Activated naive CD4-positive, alpha-beta T cell treated with Interleukin-2 at 50 U/mL for 16 hours (primary cell): ENCODE measurements around the gene CRMP1.

Source experiments
- DNase-seq: peaks from one replicate; pipeline ENCODE4 v3.0.0-alpha.2; 2020

Gene CRMP1

DNA sequence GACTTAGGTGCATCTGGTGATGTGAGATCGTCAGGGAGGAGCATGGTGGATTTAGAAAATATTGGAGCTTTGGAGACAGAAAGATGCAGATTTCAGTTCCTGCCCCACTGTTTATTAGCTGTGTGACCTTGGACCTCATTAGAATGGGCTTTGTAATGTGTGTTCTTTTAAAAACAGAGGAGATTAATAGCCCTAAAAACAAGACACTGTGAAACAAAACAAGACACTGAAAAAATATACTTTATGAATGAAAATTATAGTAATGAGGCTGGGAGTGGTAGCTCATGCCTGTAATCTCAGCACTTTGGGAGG lies 102.4 kb downstream of the CRMP1 start:
- no peak for DNase-seq

DNA sequence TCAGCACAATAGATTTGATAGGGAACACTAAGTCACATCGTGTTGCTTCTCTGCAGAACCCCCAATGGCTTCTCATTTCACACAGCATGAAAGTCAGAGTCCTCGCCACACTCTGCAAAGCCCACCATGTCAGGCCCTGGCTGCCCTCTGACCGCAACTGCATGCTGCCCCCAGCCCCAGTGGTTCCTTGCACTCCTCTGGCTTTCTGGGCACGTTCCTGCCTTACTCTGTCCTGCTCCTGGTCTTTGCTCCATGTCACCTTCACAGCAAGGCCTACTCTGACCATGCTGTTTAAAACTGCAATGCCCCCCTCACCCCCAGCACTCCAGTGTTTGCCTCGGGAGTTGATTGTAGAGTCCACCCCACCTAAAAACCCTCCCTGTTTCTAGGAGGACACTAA lies 103.7 kb downstream of the CRMP1 start:
- no peak for DNase-seq

DNA sequence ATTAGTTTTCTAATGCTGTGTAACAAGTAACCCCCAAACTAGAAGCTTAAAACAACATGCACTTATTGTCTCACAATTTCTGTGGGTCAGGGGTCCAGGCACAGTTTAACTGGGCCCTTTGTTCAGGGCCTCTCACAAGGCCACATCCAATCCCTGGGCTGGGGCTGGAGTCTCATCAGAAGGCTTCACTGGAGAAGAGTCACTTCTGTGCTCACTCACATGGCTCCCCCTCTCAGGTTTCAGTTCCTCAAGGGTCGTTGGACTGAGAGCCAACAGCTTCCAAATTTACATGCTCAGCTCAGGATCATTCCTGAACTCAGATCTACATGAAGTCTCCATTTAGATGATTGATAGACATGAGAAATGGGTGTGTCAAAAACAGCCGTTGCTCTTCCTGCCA lies 104.7 kb downstream of the CRMP1 start:
- no peak for DNase-seq

DNA sequence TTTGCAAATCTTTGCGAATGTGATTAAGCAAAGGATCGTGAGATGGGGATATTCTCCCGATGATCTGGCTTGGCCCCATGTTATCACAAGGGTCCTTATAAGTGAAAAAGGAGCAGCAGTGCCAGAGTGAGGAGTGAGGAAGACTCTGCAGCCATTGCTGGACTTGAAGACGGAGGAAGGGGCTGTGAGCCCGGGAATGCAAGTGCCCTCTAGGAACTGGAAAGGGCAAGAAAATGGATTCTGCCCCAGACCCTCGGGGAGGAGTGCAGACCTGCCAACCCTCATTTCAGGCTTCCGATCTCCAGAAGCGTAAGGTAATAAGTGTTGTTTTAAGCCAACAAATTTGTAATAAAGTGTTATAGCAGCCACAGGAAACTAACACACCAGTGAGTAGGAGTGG lies 105.6 kb downstream of the CRMP1 start:
- no peak for DNase-seq

DNA sequence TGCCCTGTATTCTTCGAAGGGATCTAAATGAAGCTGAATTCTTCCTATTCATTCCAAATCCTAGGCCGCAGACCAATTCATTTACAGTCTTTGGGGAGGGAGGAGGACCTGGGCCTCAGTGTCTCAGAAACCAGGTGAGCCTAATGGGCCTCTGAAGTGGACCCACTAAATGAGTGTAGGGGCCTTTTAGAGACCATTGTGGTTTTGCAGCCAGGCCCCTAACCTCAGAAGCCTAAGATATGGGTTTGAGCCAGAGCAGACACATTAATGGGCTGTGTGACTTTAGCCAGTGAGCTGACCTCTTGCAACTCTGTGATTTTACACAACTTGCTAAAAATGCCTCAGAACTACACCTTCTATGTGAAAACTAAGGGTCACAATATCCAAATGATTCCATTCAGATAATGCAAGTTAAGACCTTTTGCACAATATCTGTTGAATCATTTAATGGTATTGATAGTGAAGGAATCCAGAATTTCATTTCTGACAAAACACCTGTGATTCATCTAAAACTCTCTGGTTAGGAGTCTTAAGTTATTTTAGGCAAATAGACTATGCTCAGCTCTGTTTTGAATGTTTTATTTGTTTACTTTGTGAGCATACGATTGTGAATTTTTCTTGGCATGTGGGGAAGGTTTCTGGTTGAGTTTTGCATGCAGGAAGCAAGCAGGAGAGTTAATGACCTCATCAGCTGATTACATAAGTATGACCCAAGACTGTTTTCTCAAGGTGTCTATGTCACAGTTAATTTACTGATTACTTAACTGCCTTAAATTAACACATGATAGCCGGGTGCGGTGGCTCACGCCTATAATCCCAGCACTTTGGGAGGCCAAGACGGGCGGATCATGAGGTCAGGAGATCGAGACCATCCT lies 106.8 kb downstream of the CRMP1 start:
- no peak for DNase-seq

DNA sequence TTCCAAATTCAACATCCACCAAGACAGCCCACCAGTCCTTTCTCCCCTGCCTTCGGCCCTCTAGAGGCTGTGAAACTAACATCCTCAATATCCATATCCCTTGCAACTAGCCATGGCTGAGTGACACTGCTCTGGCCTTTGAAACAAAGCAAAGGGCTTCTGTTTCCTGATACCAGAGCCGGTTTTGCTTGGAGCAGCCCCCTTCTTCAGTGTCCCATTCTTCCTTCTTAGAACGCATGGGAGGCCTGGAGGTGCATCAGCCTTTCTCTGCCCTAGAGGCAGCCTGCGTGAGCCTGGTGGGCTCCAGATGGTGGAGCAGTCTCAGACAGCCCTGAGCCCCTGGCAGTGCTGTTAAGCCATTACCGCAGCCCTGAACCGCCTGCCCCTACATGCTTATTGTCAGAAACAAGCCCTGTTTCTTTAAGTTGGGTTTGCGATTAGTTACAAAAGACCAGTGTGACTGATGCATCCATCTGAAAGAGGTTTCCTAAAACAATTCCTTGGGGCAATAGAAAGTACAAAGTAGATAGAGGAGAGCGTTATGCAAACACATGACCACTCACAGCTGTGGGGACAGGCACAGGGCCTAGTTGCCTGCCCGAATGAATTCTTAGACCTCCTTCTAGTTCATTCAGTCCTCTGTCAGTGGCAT lies 107.8 kb downstream of the CRMP1 start:
- DNase-seq, result no peak

DNA sequence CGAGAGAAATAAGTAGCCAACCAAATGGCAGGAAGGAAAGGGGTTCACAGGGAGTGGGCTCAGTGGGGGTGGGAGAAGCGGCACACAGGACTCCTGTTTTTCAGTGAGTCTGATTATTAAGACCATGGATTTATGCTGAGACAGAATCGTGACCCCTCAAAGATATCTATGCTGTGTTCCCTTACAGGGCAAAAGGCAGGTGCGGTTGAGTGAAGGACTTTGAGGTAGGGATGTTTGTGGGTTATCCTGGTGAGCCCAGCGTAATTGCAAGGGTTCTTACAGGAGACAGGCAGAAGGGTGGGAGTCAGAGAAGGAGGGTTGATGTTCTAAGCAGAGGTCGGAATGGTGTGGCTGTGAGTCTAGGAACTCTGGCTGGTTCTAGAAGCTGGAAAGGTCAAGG lies 108.9 kb downstream of the CRMP1 start:
- no peak for DNase-seq

DNA sequence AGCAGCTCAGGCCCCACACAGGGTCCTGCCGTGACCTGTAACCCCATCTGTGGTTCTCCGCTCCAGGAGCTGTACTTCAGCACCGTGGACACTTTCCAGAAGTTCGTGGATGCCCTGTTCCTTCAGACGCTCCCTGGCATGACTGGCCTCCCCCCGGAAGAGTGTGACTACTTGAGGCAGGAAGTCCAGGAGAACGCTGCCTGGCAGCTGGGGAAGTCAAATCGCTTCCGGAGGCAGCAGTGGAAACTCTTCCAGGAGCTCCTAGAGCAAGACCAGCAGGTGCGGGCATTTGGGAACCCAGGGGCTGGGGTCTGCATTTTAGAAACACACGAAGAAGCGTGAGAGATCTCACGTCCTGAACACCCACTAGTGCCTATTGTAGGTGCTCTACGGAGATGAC lies 109.4 kb downstream of the CRMP1 start:
- no peak for DNase-seq

DNA sequence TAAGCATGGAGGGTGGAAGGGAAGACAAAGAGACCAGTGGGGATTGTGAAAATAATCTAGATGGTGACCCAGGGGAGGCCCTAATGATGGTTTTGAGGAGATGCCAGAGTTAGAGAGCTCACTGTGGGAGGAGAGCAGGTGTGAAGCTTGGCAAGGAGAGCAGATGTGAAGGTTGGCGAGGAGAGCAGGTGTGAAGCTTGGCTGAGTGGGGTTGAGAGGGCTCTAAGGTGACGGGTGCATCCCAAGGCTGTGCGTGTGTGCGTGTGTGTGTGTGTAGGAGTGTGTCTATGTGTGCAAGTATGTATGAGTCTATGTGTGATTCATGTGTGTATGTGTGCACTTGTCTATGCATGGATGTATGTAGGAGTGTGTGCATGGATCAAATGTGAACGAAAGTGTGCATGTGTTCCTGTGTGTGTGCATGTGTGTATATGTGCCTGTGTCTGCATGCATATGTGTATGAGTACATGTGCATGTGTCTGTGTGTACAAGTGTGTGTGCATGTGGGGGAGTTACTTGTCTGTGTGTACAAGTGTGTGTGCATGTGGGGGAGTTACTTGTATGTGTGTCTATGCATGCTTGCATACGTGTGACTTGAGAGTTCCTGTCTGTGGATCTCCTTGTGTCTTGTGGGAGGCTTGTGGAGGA lies 109.9 kb downstream of the CRMP1 start:
- DNase-seq, result no peak

DNA sequence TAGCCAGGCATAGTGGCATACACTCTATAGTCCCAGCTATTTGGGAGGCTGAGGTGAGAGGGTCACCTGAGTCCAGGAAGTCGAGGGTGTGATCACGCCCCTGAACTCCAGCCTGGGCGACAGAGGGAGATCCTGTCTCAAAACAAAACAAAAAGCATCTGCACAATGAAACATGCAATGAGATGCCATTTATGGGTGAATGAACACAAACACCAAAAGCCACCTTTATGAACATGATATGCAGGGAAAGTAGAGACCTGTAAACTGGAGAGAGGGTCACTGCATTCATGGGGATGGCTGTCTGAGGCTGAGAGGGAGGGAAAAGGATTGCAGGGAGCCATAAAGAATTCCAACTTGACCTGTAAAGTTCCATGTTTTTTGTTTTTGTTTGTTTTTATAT lies 111.2 kb downstream of the CRMP1 start:
- DNase-seq, result no peak

DNA sequence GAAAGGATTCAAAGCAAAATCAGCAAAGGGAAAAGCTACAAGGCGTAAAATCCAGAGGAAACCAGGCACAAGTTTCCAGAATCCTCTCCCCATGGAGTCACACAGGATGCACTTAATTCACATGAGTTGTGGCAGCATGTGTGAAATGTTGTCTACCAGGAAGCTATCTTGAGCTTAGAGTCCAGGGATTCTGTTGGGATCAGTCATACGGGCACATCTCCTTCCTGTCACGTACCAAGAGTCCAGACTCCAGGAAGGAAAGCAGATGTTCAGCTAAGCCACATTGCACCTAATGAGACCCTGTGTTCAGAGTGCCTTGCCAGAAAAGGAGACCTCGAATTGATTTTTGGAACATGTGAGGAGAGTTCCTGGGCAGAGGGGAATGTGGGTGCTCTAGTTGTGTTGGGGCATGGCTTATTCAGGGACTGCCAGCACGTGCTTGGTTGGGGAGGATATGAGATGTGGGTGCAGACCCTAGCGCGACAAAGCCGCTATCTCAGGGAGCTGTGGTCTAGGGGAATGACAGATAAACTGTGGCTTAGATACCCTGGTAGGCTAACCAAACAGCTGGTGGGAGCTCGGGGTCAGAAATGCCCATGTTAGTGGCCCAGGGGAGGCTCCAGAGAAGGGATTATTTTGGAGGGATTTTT lies 111.9 kb downstream of the CRMP1 start:
- no peak for DNase-seq

DNA sequence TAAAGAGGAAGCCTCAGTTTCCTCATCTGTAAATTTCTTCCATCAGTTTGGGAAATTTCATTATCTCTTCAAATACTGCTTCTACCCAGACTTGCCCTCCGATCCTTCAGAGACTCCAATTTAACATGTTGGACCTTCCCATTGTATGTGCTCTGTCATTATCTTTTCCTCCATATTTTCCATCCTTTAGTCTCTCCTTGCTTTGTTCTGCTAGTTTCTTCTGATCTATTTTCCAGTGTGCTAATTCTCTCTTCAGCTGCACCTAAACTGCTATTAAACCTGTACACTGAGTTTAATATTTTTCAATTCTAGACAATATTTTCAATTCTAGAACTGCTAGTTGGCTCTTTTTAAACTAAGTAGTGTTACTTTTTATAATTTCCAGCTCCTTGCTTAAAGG lies 116.4 kb downstream of the CRMP1 start:
- DNase-seq, result no peak

DNA sequence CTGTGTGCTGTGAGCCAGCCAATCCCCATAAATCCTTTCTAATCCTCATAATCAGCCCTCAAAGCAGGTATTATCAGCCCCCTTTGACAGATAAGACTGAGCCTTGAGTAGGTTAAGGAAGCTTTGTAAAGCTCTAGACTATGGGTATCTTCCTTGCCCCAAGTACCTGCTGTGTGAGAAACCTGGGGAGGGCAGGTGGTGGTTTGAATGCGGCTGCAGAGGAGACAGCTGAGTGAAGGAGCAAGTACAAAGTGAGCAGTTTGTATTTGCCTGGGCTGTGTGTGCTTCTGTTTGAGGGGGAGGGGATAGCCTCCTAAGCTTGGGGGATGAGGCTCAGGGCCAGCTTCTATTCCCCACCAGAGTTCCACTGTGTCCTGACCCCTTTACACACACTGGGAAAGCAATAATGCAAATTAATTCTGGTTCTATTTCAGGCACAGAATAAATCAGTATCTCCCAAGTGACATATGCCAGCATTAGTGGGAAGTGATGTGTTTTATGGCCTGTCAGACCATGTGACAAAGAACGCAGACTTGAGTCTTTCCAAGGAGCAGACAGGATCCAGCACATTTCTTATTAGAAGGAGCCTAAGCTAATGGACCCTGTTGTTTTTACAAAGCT lies 118.4 kb downstream of the CRMP1 start:
- no peak for DNase-seq

DNA sequence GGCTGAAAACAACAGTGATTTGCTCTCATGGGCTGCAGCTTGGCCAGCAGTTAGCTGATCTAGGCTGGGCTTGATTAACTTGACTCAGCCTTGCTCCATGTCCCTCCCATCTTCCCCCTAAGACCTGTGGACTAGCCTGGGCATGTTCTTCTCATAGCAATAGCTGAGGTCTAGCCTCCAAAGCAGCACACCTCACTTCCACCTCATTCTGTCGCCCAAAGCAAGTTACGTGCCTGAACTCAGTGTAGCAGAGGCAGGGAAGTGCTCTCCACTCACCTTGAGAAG lies 119.7 kb downstream of the CRMP1 start:
- DNase-seq, result no peak

DNA sequence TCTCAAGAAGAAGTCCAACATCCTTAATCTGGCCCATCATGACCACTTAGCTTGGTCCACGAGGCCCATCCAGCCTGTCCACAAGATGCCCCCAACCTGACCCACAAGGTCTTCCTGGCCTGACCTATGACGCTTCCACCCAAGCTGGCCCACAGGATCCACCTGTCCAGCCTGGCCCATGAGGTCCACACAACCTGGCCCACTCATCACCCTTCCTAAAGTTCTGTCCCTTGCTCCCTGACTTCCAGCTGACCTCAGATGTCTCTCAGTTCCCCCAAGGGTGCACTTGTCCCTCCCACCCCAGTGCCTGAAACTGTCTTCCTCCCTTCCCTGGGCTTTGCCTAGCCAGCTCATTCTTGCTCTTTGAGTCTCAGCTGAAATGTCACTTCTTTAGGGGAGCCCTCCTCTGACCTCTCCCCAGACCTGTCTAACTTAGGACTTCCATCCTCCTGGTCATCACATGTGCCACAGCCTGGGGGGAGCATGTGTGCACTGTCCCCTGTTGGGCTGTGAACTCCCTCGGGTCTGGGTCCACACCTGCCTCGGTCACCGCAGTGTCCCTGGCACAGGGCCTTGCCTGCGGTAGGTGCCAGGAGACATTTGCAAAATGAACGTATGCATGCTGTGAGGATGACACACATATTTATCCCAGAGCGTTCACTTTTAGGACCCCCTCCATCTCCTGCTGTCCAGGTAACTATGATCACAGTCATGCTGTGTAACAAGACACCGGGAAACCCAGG lies 120.2 kb downstream of the CRMP1 start:
- DNase-seq, result no peak
